ENCODE data around the gene B4GALT5. TPM values are rescaled to one million over a fixed set of nuclear protein-coding genes. Genes with fewer than 3 reads are reported as not detected.

B4GALT5 gene
- total and polyA plus RNA-seq, 2 donors from 2014 or later, result 21.4 to 73.3 TPM

DNA sequence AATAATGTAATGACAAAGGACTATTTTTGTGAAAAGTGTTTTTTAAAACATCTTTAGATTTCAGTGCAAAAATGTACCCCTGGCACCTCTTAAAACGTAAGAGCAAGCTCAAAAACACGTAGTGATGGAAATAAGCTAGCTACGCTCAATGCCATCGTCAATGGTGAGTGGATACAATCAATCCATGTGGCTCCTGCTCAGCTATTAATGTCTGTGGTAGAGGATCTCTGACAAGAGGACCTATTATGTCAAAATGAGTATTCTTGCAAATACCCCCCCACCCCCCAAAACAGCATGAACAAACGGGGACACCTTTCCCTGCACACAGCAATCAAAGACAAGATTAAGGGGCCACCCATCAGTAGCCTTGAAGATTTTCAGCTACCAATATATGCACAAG, 80.7 kb downstream of the B4GALT5 start:
- FAIRE-seq, result no peak
- no peak overlapping the region for H3K27ac ChIP-seq (ENCODE audit: low read depth in 2 of 2, low read length in 2 of 2)
- peaks cover 3 to 10% (median 3%) of the 10 kb centered on the region in 3 donors for H3K4me1 ChIP-seq (ENCODE audit: control insufficient read depth in 2 of 3, insufficient read depth in 2 of 3, low read depth in 1 of 3, low read length in 3 of 3)
- TF ChIP-seq, protein P1, sequence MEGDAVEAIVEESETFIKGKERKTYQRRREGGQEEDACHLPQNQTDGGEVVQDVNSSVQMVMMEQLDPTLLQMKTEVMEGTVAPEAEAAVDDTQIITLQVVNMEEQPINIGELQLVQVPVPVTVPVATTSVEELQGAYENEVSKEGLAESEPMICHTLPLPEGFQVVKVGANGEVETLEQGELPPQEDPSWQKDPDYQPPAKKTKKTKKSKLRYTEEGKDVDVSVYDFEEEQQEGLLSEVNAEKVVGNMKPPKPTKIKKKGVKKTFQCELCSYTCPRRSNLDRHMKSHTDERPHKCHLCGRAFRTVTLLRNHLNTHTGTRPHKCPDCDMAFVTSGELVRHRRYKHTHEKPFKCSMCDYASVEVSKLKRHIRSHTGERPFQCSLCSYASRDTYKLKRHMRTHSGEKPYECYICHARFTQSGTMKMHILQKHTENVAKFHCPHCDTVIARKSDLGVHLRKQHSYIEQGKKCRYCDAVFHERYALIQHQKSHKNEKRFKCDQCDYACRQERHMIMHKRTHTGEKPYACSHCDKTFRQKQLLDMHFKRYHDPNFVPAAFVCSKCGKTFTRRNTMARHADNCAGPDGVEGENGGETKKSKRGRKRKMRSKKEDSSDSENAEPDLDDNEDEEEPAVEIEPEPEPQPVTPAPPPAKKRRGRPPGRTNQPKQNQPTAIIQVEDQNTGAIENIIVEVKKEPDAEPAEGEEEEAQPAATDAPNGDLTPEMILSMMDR (IDR thresholded peaks at IDR 0.05; ENCODE audit: borderline replicate concordance, extremely low read depth, insufficient read depth), result no peak
- no peaks in the 10 kb centered on the region for H3K9me3 ChIP-seq (ENCODE audit: control insufficient read depth in 2 of 3, insufficient read depth in 1 of 3, low read length in 3 of 3)
- DNase-seq, result no peak
- H3K9ac ChIP-seq (ENCODE audit: low read length in 3 of 3), result no peak overlapping the region
- intact Hi-C loops (cut with DNase I), result no loop called here
- H3K27me3 ChIP-seq (ENCODE audit: control insufficient read depth, insufficient read depth, low read length), result no peaks in the 10 kb centered on the region
- H3K36me3 ChIP-seq (ENCODE audit: control insufficient read depth in 2 of 3, insufficient read depth in 3 of 3, low read length in 3 of 3), result peaks cover 2 to 32% (median 13%) of the 10 kb centered on the region in 3 donors
- H3K4me3 ChIP-seq (ENCODE audit: low read length in 3 of 3), result no peak overlapping the region

DNA sequence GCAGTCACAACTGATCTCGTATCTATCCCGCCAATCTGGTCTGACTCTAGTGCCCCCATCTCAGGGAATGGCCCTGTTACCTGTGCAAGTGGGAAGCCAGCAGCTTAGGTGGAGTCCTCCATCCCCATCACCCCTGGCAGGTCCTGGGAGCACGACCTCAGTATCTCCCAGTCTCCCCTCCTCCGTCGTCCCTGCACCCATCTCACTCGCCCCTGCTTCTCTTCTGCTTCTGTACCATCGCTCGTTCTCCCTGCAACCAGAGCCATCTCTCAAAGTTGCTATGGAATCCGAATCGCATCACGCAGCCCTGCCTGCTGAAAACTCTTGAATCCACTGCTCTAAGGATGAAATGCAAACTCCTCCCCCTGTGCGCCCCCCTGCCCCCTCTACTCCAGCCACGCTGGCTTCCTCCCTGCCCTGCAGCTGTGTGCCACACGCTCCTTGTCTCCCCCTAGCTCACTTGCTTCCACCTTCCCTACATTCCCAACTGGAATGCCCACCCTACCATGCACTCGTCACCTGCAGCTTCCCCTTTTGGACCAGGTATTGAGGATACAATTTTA, 81.7 kb downstream of the B4GALT5 start:
- Histone ChIP-seq H3K27ac (ENCODE audit: low read depth in 2 of 2, low read length in 2 of 2) (no peak overlapping the region), H3K27me3 (ENCODE audit: control insufficient read depth, insufficient read depth, low read length) (no peaks in the 10 kb centered on the region), H3K36me3 (ENCODE audit: control insufficient read depth in 2 of 3, insufficient read depth in 3 of 3, low read length in 3 of 3) (peaks cover 2 to 24% (median 11%) of the 10 kb centered on the region in 3 donors), H3K4me3 (ENCODE audit: low read length in 3 of 3) (no peak overlapping the region), H3K4me1 (ENCODE audit: control insufficient read depth in 2 of 3, insufficient read depth in 2 of 3, low read depth in 1 of 3, low read length in 3 of 3) (peaks cover 3 to 10% (median 3%) of the 10 kb centered on the region in 3 donors), H3K9ac (ENCODE audit: low read length in 3 of 3) (no peak overlapping the region), H3K9me3 (ENCODE audit: control insufficient read depth in 2 of 3, insufficient read depth in 1 of 3, low read length in 3 of 3) (no peaks in the 10 kb centered on the region)
- DNase-seq, result no peak
- no peak for FAIRE-seq
- intact Hi-C loops (cut with DNase I), result no loop called here
- TF ChIP-seq, protein P1 (IDR thresholded peaks at IDR 0.05; ENCODE audit: borderline replicate concordance, extremely low read depth, insufficient read depth), result no peak

DNA sequence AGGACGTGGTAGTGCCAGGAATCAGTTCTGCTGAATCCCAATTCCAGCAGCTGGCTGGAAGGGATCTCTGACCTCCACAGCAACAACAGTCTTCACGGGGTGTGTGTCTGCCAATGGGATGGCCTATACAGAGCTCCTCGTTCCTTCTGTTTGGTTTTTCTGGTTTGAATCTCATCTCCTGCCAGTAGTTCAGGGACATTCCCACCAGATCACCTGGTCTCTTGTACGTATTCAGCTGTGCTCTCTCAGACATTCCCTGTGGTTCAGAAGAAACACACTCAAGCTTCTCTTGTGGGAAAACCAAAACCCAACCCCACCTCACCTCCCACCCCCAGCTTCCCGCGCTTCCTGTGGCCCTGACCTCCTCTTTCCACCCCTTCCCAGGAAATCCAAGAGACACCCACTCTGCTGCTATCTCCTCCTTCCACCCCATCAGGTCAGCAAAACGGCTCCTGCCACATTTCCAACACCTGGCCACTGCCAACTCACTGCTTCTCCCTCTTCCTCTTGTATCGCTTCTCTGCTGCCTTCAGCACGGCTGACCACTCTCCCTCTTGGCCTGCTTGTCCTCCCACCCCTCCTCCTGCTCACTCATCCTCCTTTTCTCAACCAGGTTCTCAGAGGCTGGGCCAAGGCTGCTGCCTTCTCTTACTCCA, 82.5 kb downstream of the B4GALT5 start:
- FAIRE-seq, result no peak
- intact Hi-C loops (cut with DNase I), result no loop called here

More for the DNA sequence above, 82.5 kb downstream of the B4GALT5 start:
- Histone ChIP-seq H3K27me3 (ENCODE audit: control insufficient read depth, insufficient read depth, low read length) (no peaks in the 10 kb centered on the region), H3K9me3 (ENCODE audit: control insufficient read depth in 2 of 3, insufficient read depth in 1 of 3, low read length in 3 of 3) (no peaks in the 10 kb centered on the region), H3K9ac (ENCODE audit: low read length in 3 of 3) (no peak overlapping the region), H3K4me3 (ENCODE audit: low read length in 3 of 3) (no peak overlapping the region), H3K36me3 (ENCODE audit: control insufficient read depth in 2 of 3, insufficient read depth in 3 of 3, low read length in 3 of 3) (peaks cover 1 to 18% (median 7%) of the 10 kb centered on the region in 3 donors), H3K4me1 (ENCODE audit: control insufficient read depth in 2 of 3, insufficient read depth in 2 of 3, low read depth in 1 of 3, low read length in 3 of 3) (peaks cover under 1 to 5% (median 2%) of the 10 kb centered on the region in 3 donors), H3K27ac (ENCODE audit: low read depth in 2 of 2, low read length in 2 of 2) (no peak overlapping the region)
- DNase-seq, result no peak
- TF ChIP-seq, protein P1 (IDR thresholded peaks at IDR 0.05; ENCODE audit: borderline replicate concordance, extremely low read depth, insufficient read depth), result no peak
